CD8-positive, alpha-beta memory T cell (primary cell): ENCODE data around the gene EMB. TPM values are rescaled to one million over a fixed set of nuclear protein-coding genes. Genes with fewer than 3 reads are reported as not detected.
"Not testable (repeated sequence)": the region's sequence is repeated elsewhere in the genome, so short reads cannot be mapped to it uniquely, and the experiment has no call there.

Source experiments
- CTCF ChIA-PET: fragments of 350-600 bp; sonication (Branson Sonifier 250); formaldehyde crosslinking; loops from one replicate; lab custom pipeline; 2021; ENCODE audit warnings: antibody characterized with exemption; lab: Charles Lee
- POLR2A ChIA-PET: fragments of 350-600 bp; sonication (Branson Sonifier 250); formaldehyde crosslinking; loops from one replicate; lab custom pipeline; 2021; ENCODE audit warnings: antibody characterized with exemption; lab: Charles Lee
- DNase-seq, 5 donors: peaks; one replicate each; pipeline versions ENCODE4 v3.0.0 to v3.0.0-alpha.2; 2020 to 2022; ENCODE audit warnings: mixed read lengths in 1 of 5
- H3K27ac ChIP-seq: one replicate; pipeline ENCODE4 v1.7.0; 2013; ENCODE audit warnings: low read depth, mild to moderate bottlenecking, low read length, moderate library complexity
- H3K27me3 ChIP-seq: 2 replicates; pipeline ENCODE4 v1.7.0; 2013; ENCODE audit warnings: low read length, mild to moderate bottlenecking; ENCODE audit not compliant: insufficient read depth, poor library complexity, severe bottlenecking
- H3K36me3 ChIP-seq: 2 replicates; pipeline ENCODE4 v1.7.0; 2013; ENCODE audit warnings: mild to moderate bottlenecking, low read length, moderate library complexity; ENCODE audit not compliant: insufficient read depth
- H3K4me1 ChIP-seq: 2 replicates; pipeline ENCODE4 v1.7.0; 2013; ENCODE audit warnings: mild to moderate bottlenecking, low read length, moderate library complexity; ENCODE audit not compliant: insufficient read depth
- H3K4me3 ChIP-seq: 2 replicates; pipeline ENCODE4 v1.7.0; 2013; ENCODE audit warnings: mild to moderate bottlenecking, low read length
- H3K9me3 ChIP-seq: 2 replicates; pipeline ENCODE4 v1.7.0; 2013; ENCODE audit warnings: mild to moderate bottlenecking, low read length
- H3K27ac Mint-ChIP-seq, 8 donors: one replicate each; pipeline ENCODE4 v1.8.0; 2020 to 2021; ENCODE audit warnings: mixed read lengths in 8 of 8, mild to moderate bottlenecking in 6 of 8, inconsistent platforms in 3 of 8, moderate library complexity in 3 of 8
- H3K27me3 Mint-ChIP-seq, 2 donors: one replicate each; pipeline ENCODE4 v1.8.0; 2020 to 2021; ENCODE audit warnings: mixed read lengths in 2 of 2, mild to moderate bottlenecking in 1 of 2, moderate library complexity in 1 of 2
- H3K36me3 Mint-ChIP-seq, 3 donors: one replicate each; pipeline ENCODE4 v1.8.0; 2020 to 2021; ENCODE audit warnings: mixed read lengths in 3 of 3, inconsistent platforms in 1 of 3, mild to moderate bottlenecking in 1 of 3
- H3K4me1 Mint-ChIP-seq, 3 donors: one replicate each; pipeline ENCODE4 v1.8.0; 2020 to 2021; ENCODE audit warnings: mixed read lengths in 3 of 3, inconsistent platforms in 1 of 3, mild to moderate bottlenecking in 1 of 3
- H3K4me3 Mint-ChIP-seq, 7 donors: one replicate each; pipeline ENCODE4 v1.8.0; 2020 to 2021; ENCODE audit warnings: mixed read lengths in 7 of 7, mild to moderate bottlenecking in 6 of 7, moderate library complexity in 4 of 7, inconsistent platforms in 2 of 7
- H3K9me3 Mint-ChIP-seq, 5 donors: one replicate each; pipeline ENCODE4 v1.8.0; 2020 to 2022; ENCODE audit warnings: mixed read lengths in 5 of 5, mild to moderate bottlenecking in 3 of 5, moderate library complexity in 2 of 5, inconsistent platforms in 1 of 5
- polyA plus RNA-seq: library from polyadenylated mRNA; unstranded; fragments of 300-500 nt; fragmentation: Illumina TruSeq; gene quantifications from one replicate; pipeline ENCODE4 v1.2.3, GENCODE V29; 2021
- total RNA-seq, 2 experiments: library from RNA; stranded (reverse); gene quantifications; one replicate each; pipeline ENCODE4 v1.2.3, GENCODE V29; 2021

Gene EMB
- total and polyA plus RNA-seq, 3 experiments from 2014 or later = 140 to 220 (median 145) TPM

DNA sequence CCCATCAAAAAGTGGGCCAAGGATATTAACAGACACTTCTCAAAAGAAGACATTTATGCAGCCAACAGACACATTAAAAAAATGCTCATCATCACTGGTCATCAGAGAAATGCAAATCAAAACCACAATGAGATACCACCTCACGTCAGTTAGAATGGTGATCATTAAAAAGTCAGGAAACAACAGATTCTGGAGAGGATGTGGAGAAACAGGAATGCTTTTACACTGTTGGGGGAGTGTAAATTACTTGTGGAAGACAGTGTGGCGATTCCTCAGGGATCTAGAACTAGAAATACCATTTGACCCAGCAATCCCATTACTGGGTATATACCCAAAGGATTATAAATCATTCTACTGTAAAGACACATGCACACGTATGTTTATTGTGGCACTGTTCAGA, 48.8 kb downstream of the EMB start:
- H3K4me1 ChIP-seq, H3K27ac ChIP-seq, H3K4me3 ChIP-seq, H3K27me3 ChIP-seq, H3K4me3 Mint-ChIP-seq, DNase-seq, H3K36me3 ChIP-seq, H3K9me3 ChIP-seq, H3K27me3 Mint-ChIP-seq, POLR2A ChIA-PET, CTCF ChIA-PET: not testable (repeated sequence)
- Mint-ChIP-seq H3K36me3 (peaks cover 32 to 87% (median 52%) of the 10 kb centered on the region in 3 donors), H3K4me1 (peaks cover 43 to 75% (median 74%) of the 10 kb centered on the region in 3 donors), H3K27ac (peak overlapping the region in 4 of 8 donors; percentile 14 to 85 (median 48)), H3K9me3 (peaks cover 0 to 12% (median 3%) of the 10 kb centered on the region in 5 donors)

- H3K36me3 Mint-ChIP-seq = peaks cover 19 to 71% (median 37%) of the 10 kb centered on the region in 3 donors
Observed at GRCh38 chr5:50384381-50384780, 56.7 kb downstream of the EMB start.

GRCh38 chr5:50376696-50377095, 64.4 kb downstream of the EMB start:
- CTCF ChIA-PET, H3K27me3 ChIP-seq, POLR2A ChIA-PET, H3K27ac ChIP-seq, H3K4me1 ChIP-seq, H3K9me3 Mint-ChIP-seq, H3K4me3 Mint-ChIP-seq, H3K4me3 ChIP-seq, H3K9me3 ChIP-seq, DNase-seq, H3K36me3 ChIP-seq, H3K27ac Mint-ChIP-seq, H3K27me3 Mint-ChIP-seq: not testable (repeated sequence)
- Mint-ChIP-seq H3K36me3 (peaks cover 20 to 60% (median 24%) of the 10 kb centered on the region in 3 donors), H3K4me1 (peaks cover 31 to 44% (median 38%) of the 10 kb centered on the region in 3 donors)

More at GRCh38 chr5:50384381-50384780, 56.7 kb downstream of the EMB start:
- H3K4me3 ChIP-seq, H3K36me3 ChIP-seq, H3K27me3 ChIP-seq, H3K27ac ChIP-seq, H3K27me3 Mint-ChIP-seq, DNase-seq, H3K9me3 ChIP-seq, H3K4me1 ChIP-seq, H3K4me3 Mint-ChIP-seq, CTCF ChIA-PET, H3K9me3 Mint-ChIP-seq: not testable (repeated sequence)
- POLR2A ChIA-PET = interaction anchor here (0.7 kb wide), 1 partner anchor 348 kb away, joined by 3 read pairs; no protein-coding TSS in a partner anchor
- H3K27ac Mint-ChIP-seq = peak overlapping the region in 7 of 8 donors; percentile 25 to 85 (median 51)
- peaks cover 35 to 55% (median 44%) of the 10 kb centered on the region in 3 donors for H3K4me1 Mint-ChIP-seq

DNA sequence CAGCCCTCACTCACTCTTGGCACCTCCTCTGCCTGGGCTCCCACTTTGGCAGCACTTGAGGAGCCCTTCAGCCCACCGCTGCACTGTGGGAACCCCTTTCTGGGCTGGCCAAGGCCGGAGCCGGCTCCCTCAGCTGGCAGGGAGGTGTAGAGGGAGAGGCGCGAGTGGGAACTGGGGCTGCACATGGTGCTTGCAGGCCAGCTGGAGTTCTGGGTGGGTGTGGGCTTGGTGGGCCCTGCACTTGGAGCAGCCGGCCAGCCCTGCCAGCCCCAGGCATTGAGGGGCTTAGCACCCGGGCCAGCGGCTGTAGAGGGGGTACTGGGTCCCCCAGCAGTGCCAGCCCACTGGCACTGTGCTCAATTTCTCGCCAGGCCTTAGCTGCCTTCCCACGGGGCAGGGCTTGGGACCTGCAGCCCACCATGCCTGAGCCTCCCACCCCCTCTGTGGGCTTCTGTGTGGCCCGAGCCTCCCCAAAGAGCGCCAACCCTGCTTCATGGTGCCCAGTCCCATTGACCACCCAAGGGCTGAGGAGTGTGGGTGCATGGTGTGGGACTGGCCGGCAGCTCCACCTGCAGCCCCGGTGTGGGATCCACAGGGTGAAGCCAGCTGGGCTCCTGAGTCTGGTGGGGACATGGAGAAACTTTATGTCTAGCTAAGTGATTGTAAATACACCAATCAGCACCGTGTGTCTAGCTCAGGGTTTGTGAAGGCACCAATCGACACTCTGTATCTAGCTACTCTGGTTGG, 71.6 kb downstream of the EMB start:
- not testable (repeated sequence) for H3K27me3 Mint-ChIP-seq, H3K27ac ChIP-seq
- peaks cover 20 to 38% (median 27%) of the 10 kb centered on the region in 3 donors for H3K4me1 Mint-ChIP-seq

DNA sequence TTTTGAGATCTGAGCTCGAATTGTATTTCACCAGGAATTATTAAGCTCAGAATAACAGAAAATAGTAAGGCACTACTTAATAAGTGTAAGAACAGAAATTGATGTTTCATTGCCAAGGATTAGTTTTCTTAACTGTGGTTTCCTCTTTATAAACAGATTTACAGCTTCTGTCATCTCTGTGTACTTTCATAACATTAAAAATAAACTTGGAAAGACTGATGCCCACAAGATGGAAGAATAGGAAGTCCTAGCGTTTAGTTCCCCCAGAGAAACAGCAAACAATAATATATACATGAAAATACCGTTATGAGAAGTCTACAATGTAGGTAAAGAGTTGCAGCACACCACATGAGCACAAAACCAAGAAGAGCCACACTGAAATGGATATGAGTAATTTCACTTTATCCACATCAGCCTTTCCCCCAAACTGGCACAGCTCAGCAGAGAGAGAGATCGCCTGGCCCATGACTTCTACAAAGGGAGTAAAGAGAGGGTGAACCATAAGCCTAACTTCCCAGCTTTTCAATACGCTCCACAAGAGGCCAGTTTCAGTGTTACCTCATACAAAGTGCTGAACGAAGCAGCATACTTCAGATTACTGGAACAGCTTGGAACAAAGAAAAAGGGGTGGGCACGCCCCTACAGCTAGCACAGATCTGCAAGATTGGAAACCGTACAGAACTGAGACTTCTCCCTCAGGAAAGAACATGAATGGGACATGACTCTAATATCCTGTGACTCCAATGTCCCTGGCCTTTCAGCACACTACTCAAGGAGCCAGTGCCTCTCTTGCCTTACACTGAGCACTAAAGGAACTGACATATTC, 75.4 kb downstream of the EMB start:
- peaks cover 6 to 20% (median 11%) of the 10 kb centered on the region in 5 donors for H3K9me3 Mint-ChIP-seq
- ChIA-PET CTCF (no interaction called here), POLR2A (no interaction called here)
- H3K27ac Mint-ChIP-seq = peak overlapping the region in 6 of 8 donors; percentile 35 to 84 (median 69)
- no peaks in the 10 kb centered on the region for H3K36me3 ChIP-seq
- H3K27me3 Mint-ChIP-seq = peaks cover 0 to 1% of the 10 kb centered on the region in 2 donors
- DNase-seq = no peak
- no peaks in the 10 kb centered on the region for H3K9me3 ChIP-seq
- no peak overlapping the region for H3K4me3 ChIP-seq
- H3K4me3 Mint-ChIP-seq = no peak overlapping the region
- peaks cover 36 to 67% (median 43%) of the 10 kb centered on the region in 3 donors for H3K4me1 Mint-ChIP-seq
- H3K27ac ChIP-seq = no peak overlapping the region
- H3K4me1 ChIP-seq = peaks cover 24% of the 10 kb centered on the region
- no peaks in the 10 kb centered on the region for H3K27me3 ChIP-seq
- H3K36me3 Mint-ChIP-seq = peaks cover 29 to 54% (median 36%) of the 10 kb centered on the region in 3 donors

More for the DNA sequence above, 71.6 kb downstream of the EMB start:
- H3K36me3 Mint-ChIP-seq = peaks cover 30 to 56% (median 51%) of the 10 kb centered on the region in 3 donors
- H3K4me3 Mint-ChIP-seq, H3K4me3 ChIP-seq, H3K36me3 ChIP-seq, DNase-seq, H3K4me1 ChIP-seq, H3K27me3 ChIP-seq, CTCF ChIA-PET, POLR2A ChIA-PET, H3K9me3 ChIP-seq: not testable (repeated sequence)
- H3K9me3 Mint-ChIP-seq = peaks cover 6 to 20% (median 11%) of the 10 kb centered on the region in 5 donors
- peak overlapping the region in 3 of 8 donors; percentile 48 to 69 (median 54) for H3K27ac Mint-ChIP-seq

GRCh38 chr5:50364535-50365309, 76.4 kb downstream of the EMB start:
- H3K36me3 ChIP-seq, DNase-seq, CTCF ChIA-PET, H3K27me3 ChIP-seq, H3K9me3 ChIP-seq, H3K4me3 ChIP-seq, POLR2A ChIA-PET, H3K27ac ChIP-seq, H3K27me3 Mint-ChIP-seq: not testable (repeated sequence)
- Mint-ChIP-seq H3K9me3 (peaks cover 6 to 20% (median 11%) of the 10 kb centered on the region in 5 donors), H3K4me3 (peak overlapping the region in 4 of 7 donors; percentile 38 to 63 (median 50)), H3K4me1 (peaks cover 36 to 67% (median 38%) of the 10 kb centered on the region in 3 donors), H3K27ac (peak overlapping the region in 7 of 8 donors; percentile 46 to 94 (median 84)), H3K36me3 (peaks cover 24 to 52% (median 27%) of the 10 kb centered on the region in 3 donors)
- H3K4me1 ChIP-seq = peaks cover 24% of the 10 kb centered on the region

GRCh38 chr5:50359187-50359586, 81.9 kb downstream of the EMB start:
- DNase-seq = no peak
- Histone ChIP-seq H3K27me3 (no peaks in the 10 kb centered on the region), H3K4me3 (no peak overlapping the region), H3K27ac (no peak overlapping the region), H3K36me3 (no peaks in the 10 kb centered on the region), H3K4me1 (peaks cover 15% of the 10 kb centered on the region), H3K9me3 (no peaks in the 10 kb centered on the region)
- Mint-ChIP-seq H3K27me3 (no peaks in the 10 kb centered on the region), H3K9me3 (no peaks in the 10 kb centered on the region), H3K4me1 (peaks cover 17 to 32% (median 19%) of the 10 kb centered on the region in 3 donors), H3K27ac (no peak overlapping the region), H3K36me3 (peaks cover 14 to 32% (median 17%) of the 10 kb centered on the region in 3 donors), H3K4me3 (no peak overlapping the region)
- POLR2A ChIA-PET = no interaction called here
- CTCF ChIA-PET = no interaction called here
